ENCODE measurements around the gene GCA. TPM values are rescaled to one million over a fixed set of nuclear protein-coding genes. Genes with fewer than 3 reads are reported as not detected.
A peak's percentile ranks its signal among the peaks of the same experiment; 100 is the strongest.

Gene GCA
- total and polyA plus RNA-seq, 2 donors from 2014 or later, result 25.3 to 45.6 TPM

DNA sequence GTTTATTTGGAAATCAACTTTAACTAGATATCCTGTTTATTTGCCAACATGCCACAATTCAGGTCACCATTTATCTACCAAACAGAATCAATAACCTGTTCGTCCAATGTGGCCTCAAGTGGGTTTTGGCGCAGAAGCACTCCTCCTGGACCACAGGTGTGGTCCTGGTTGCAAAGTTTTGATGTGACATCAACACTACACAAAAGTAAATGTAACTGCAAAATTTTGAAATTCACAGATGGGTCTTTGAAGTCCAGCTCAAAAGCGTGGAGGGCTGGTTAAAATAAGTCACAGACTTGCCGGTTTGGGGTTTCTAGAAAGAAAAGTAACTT lies 474 bp upstream of the GCA start:
- TF ChIP-seq CTCF (IDR thresholded peaks at IDR 0.05; ENCODE audit: borderline replicate concordance, extremely low read depth, insufficient read depth), result no peak
- H3K27me3 ChIP-seq (ENCODE audit: control insufficient read depth, insufficient read depth, low read length), result no peaks in the 10 kb centered on the region
- no peaks in the 10 kb centered on the region for H3K9me3 ChIP-seq (ENCODE audit: control insufficient read depth in 2 of 3, insufficient read depth in 1 of 3, low read length in 3 of 3)
- H3K4me1 ChIP-seq (ENCODE audit: control insufficient read depth in 2 of 3, insufficient read depth in 2 of 3, low read depth in 1 of 3, low read length in 3 of 3), result peaks cover 0 to 6% (median 0%) of the 10 kb centered on the region in 3 donors
- peak overlapping the region in 1 of 3 donors; percentile 29 for H3K9ac ChIP-seq (ENCODE audit: low read length in 3 of 3)
- H3K4me3 ChIP-seq (ENCODE audit: low read length in 3 of 3), result peak overlapping the region in 2 of 3 donors; percentile 63 to 92
- DNase-seq (no peak), FAIRE-seq (no peak)
- H3K36me3 ChIP-seq (ENCODE audit: control insufficient read depth in 2 of 3, insufficient read depth in 3 of 3, low read length in 3 of 3), result no peaks in the 10 kb centered on the region
- intact Hi-C loops (cut with DNase I), result no loop called here
- no peak overlapping the region for H3K27ac ChIP-seq (ENCODE audit: low read depth in 2 of 2, low read length in 2 of 2)

- H3K9me3 ChIP-seq (ENCODE audit: control insufficient read depth in 2 of 3, insufficient read depth in 1 of 3, low read length in 3 of 3), result no peaks in the 10 kb centered on the region
- FAIRE-seq (no peak), DNase-seq (peak in 1 of 5 donors; percentile 53)
- H3K9ac ChIP-seq (ENCODE audit: low read length in 3 of 3), result peak overlapping the region; percentile 79 to 83 (median 80)
- peak overlapping the region; percentile 87 to 96 (median 92) for H3K4me3 ChIP-seq (ENCODE audit: low read length in 3 of 3)
- no peaks in the 10 kb centered on the region for H3K27me3 ChIP-seq (ENCODE audit: control insufficient read depth, insufficient read depth, low read length)
- peak overlapping the region; percentile 68 to 74 for H3K27ac ChIP-seq (ENCODE audit: low read depth in 2 of 2, low read length in 2 of 2)
- H3K4me1 ChIP-seq (ENCODE audit: control insufficient read depth in 2 of 3, insufficient read depth in 2 of 3, low read depth in 1 of 3, low read length in 3 of 3), result peaks cover 0 to 6% (median 0%) of the 10 kb centered on the region in 3 donors
- no peak for TF ChIP-seq CTCF (IDR thresholded peaks at IDR 0.05; ENCODE audit: borderline replicate concordance, extremely low read depth, insufficient read depth)
- intact Hi-C loops (cut with DNase I), result no loop called here
- H3K36me3 ChIP-seq (ENCODE audit: control insufficient read depth in 2 of 3, insufficient read depth in 3 of 3, low read length in 3 of 3), result no peaks in the 10 kb centered on the region
Measured at GRCh38 chr2:162344617-162344950, 652 bp downstream of the GCA start.

GRCh38 chr2:162365392-162365791 lies 21.5 kb downstream of the GCA start:
- no peak for TF ChIP-seq CTCF (IDR thresholded peaks at IDR 0.05; ENCODE audit: borderline replicate concordance, extremely low read depth, insufficient read depth)
- no peaks in the 10 kb centered on the region for H3K9me3 ChIP-seq (ENCODE audit: control insufficient read depth in 2 of 3, insufficient read depth in 1 of 3, low read length in 3 of 3)
- no peak overlapping the region for H3K4me3 ChIP-seq (ENCODE audit: low read length in 3 of 3)
- H3K27ac ChIP-seq (ENCODE audit: low read depth in 2 of 2, low read length in 2 of 2), result no peak overlapping the region
- H3K9ac ChIP-seq (ENCODE audit: low read length in 3 of 3), result no peak overlapping the region
- DNase-seq (no peak), FAIRE-seq (no peak)
- intact Hi-C loops (cut with DNase I), result no loop called here
- H3K36me3 ChIP-seq (ENCODE audit: control insufficient read depth in 2 of 3, insufficient read depth in 3 of 3, low read length in 3 of 3), result no peaks in the 10 kb centered on the region
- H3K27me3 ChIP-seq (ENCODE audit: control insufficient read depth, insufficient read depth, low read length), result no peaks in the 10 kb centered on the region
- H3K4me1 ChIP-seq (ENCODE audit: control insufficient read depth in 2 of 3, insufficient read depth in 2 of 3, low read depth in 1 of 3, low read length in 3 of 3), result no peaks in the 10 kb centered on the region

DNA sequence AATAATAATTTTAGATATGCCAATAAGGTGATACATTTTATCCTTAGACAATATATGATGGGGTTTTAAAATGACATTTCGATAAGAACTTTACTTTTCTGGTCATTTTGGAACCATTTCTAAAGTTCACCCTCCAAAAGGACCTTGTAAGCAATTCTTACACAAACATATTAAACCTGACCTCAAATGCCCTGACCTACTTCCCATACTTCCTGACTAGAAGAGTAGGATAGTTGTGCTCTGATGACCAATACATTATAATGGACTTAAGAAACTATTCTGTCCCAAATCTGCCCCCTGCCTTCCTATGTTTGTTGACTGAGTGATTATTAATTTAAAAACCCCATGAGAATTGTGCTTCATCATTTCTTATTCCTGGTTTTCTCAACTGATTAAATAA lies 24.6 kb downstream of the GCA start:
- no peak overlapping the region for H3K9ac ChIP-seq (ENCODE audit: low read length in 3 of 3)
- H3K27ac ChIP-seq (ENCODE audit: low read depth in 2 of 2, low read length in 2 of 2), result no peak overlapping the region
- DNase-seq, result no peak
- H3K27me3 ChIP-seq (ENCODE audit: control insufficient read depth, insufficient read depth, low read length), result no peaks in the 10 kb centered on the region
- intact Hi-C loops (cut with DNase I), result no loop called here
- H3K9me3 ChIP-seq (ENCODE audit: control insufficient read depth in 2 of 3, insufficient read depth in 1 of 3, low read length in 3 of 3), result no peaks in the 10 kb centered on the region
- no peaks in the 10 kb centered on the region for H3K36me3 ChIP-seq (ENCODE audit: control insufficient read depth in 2 of 3, insufficient read depth in 3 of 3, low read length in 3 of 3)
- H3K4me1 ChIP-seq (ENCODE audit: control insufficient read depth in 2 of 3, insufficient read depth in 2 of 3, low read depth in 1 of 3, low read length in 3 of 3), result no peaks in the 10 kb centered on the region
- TF ChIP-seq CTCF (IDR thresholded peaks at IDR 0.05; ENCODE audit: borderline replicate concordance, extremely low read depth, insufficient read depth), result no peak
- no peak overlapping the region for H3K4me3 ChIP-seq (ENCODE audit: low read length in 3 of 3)
- FAIRE-seq, result no peak

Data from kidney (tissue), 14 donors.